ENCODE measurements around the gene ZNF213.

Gene ZNF213

GRCh38 chr16:3142770-3143169 lies 7.9 kb downstream of the ZNF213 start:
- no peak for ATAC-seq
- TF ChIP-seq CREB5 (CRISPR knock-in tag; IDR thresholded peaks at IDR 0.05; ENCODE audit: low read depth) (no peak), ZFP30 (CRISPR knock-in tag; IDR thresholded peaks at IDR 0.05) (no peak), RARB (CRISPR knock-in tag; IDR thresholded peaks at IDR 0.05) (no peak), GLIS3 (CRISPR knock-in tag; IDR thresholded peaks at IDR 0.05) (no peak)

GRCh38 chr16:3143189-3143588 lies 8.4 kb downstream of the ZNF213 start:
- TF ChIP-seq ZNF565 (CRISPR knock-in tag; conservative IDR thresholded peaks at IDR 0.05; ENCODE audit: low read depth) (no peak), TOX (CRISPR knock-in tag; IDR thresholded peaks at IDR 0.05; ENCODE audit: borderline replicate concordance) (no peak), POU6F1 (CRISPR knock-in tag; IDR thresholded peaks at IDR 0.05; ENCODE audit: borderline replicate concordance, low read depth) (no peak), CSRNP3 (CRISPR knock-in tag; IDR thresholded peaks at IDR 0.05) (no peak), PATZ1 (CRISPR knock-in tag; IDR thresholded peaks at IDR 0.05; ENCODE audit: borderline replicate concordance) (no peak), CSDC2 (CRISPR knock-in tag; IDR thresholded peaks at IDR 0.05) (no peak), TSHZ2 (CRISPR knock-in tag; IDR thresholded peaks at IDR 0.05) (no peak), PPARA (CRISPR knock-in tag; IDR thresholded peaks at IDR 0.05; ENCODE audit: borderline replicate concordance) (no peak), ZNF70 (CRISPR knock-in tag; IDR thresholded peaks at IDR 0.05) (no peak), ISL1 (CRISPR knock-in tag; IDR thresholded peaks at IDR 0.05) (no peak), ZFP3 (CRISPR knock-in tag; IDR thresholded peaks at IDR 0.05) (no peak), ESRRG (CRISPR knock-in tag; IDR thresholded peaks at IDR 0.05) (no peak), OSR1 (CRISPR knock-in tag; IDR thresholded peaks at IDR 0.05) (no peak), ZNF8 (CRISPR knock-in tag; IDR thresholded peaks at IDR 0.05) (no peak), RARB (CRISPR knock-in tag; IDR thresholded peaks at IDR 0.05) (no peak), BACH2 (CRISPR knock-in tag; IDR thresholded peaks at IDR 0.05; ENCODE audit: borderline replicate concordance) (no peak), CREB5 (CRISPR knock-in tag; IDR thresholded peaks at IDR 0.05; ENCODE audit: low read depth) (no peak), ZC3H10 (CRISPR knock-in tag; IDR thresholded peaks at IDR 0.05) (no peak), GLIS3 (CRISPR knock-in tag; IDR thresholded peaks at IDR 0.05) (no peak)
- ATAC-seq = no peak
